ENCODE measurements around the gene RDM1. TPM values are rescaled to one million over a fixed set of nuclear protein-coding genes. Genes with fewer than 3 reads are reported as not detected.

RDM1 gene, protein sequence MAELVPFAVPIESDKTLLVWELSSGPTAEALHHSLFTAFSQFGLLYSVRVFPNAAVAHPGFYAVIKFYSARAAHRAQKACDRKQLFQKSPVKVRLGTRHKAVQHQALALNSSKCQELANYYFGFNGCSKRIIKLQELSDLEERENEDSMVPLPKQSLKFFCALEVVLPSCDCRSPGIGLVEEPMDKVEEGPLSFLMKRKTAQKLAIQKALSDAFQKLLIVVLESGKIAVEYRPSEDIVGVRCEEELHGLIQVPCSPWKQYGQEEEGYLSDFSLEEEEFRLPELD
- total RNA-seq, result under 1 TPM in 1 of 6 donors, not detected in 5; 0.31 TPM
- polyA plus RNA-seq, result not detected

DNA sequence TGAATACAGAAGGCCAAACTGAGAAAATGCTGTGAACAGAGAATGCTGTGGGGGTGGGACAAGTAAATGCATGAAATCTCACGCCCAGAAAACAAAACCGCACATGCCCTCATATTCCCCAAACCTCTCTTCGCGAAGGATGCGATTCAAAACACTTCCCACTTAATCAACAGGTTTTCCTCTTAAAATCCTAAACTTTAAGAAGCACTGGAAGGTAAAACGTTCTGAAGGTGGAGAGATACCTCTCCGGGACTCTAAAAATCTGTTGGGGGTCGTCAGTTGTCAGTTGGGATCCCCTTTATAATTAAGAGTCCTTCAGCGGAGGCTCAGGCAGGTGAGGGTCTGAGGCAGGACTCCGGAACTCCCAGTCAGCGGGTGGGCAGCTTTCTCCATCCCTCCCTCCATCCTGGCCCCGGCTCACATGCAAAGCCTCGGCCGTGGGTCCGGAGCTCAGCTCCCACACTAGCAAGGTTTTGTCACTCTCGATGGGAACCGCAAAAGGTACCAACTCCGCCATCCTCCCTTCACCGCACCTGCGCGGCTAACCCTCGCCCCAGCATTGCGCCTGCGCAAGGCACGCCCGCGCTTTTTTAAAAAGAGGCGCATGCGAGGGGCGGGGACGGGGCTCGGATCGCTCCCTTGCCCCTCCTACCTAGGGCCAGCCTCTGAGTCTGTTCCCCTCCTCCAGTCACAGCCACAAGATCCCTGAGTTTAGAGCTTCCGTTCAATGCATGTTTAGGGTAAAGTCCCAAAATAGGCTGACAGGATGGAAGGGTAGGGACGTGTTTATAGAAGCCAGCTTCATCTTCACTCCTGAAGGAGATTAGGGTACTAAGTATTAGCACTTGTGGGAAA, at the start of gene RDM1:
Gene RDM1, minus strand, starts transcription at position 563 of the 855 bp plus-strand sequence. Its CDS starts 46 bp downstream, at position 517.
- Histone ChIP-seq H3K27me3 (no peaks in the 10 kb centered on the region), H3K4me3 (peak within 1 kb of the TSS in 3 of 4 donors; percentile 22 to 43 (median 26)), H3K36me3 (no peaks in the 10 kb centered on the region), H3K9me3 (no peaks in the 10 kb centered on the region), H3K27ac (no peak within 1 kb of the TSS), H3K4me1 (peaks cover 0 to 4% (median 0%) of the 10 kb centered on the region in 3 donors)
- DNase-seq (peak; percentile 15 to 75 (median 43)), FAIRE-seq (no peak), ATAC-seq (peak; percentile 64 to 96 (median 84))
- intact Hi-C loops (cut with DNase I), result no loop called here
- TF ChIP-seq, protein P1, sequence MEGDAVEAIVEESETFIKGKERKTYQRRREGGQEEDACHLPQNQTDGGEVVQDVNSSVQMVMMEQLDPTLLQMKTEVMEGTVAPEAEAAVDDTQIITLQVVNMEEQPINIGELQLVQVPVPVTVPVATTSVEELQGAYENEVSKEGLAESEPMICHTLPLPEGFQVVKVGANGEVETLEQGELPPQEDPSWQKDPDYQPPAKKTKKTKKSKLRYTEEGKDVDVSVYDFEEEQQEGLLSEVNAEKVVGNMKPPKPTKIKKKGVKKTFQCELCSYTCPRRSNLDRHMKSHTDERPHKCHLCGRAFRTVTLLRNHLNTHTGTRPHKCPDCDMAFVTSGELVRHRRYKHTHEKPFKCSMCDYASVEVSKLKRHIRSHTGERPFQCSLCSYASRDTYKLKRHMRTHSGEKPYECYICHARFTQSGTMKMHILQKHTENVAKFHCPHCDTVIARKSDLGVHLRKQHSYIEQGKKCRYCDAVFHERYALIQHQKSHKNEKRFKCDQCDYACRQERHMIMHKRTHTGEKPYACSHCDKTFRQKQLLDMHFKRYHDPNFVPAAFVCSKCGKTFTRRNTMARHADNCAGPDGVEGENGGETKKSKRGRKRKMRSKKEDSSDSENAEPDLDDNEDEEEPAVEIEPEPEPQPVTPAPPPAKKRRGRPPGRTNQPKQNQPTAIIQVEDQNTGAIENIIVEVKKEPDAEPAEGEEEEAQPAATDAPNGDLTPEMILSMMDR (IDR thresholded peaks at IDR 0.05), result no peak
- WGBS, 2 donors, result 2 to 3% methylated on average over 35 of the region's 35 CpGs

DNA sequence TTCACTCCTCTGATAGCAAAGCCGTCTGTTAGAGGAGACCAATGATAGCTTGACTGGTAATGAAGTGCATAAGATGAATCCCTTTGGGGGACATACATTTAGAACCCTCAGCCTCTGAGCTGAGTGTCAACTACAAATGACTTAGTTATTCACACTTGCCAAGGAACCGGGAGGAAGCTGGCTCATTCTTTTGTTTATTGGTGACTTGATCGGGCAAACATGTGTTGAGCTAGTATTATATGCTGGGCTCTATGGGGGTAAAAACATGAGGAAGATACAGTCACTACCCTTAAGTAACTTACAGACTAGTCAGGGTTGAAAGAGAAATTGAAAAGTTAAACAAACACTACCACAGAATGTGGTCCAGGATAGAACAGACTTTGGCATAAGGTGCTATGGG, 47.8 kb upstream of the RDM1 start:
- no peak overlapping the region for H3K4me3 ChIP-seq
- WGBS, 2 donors, result 74 to 78% methylated on average over 3 of the region's 3 CpGs
- no peak for FAIRE-seq

DNA sequence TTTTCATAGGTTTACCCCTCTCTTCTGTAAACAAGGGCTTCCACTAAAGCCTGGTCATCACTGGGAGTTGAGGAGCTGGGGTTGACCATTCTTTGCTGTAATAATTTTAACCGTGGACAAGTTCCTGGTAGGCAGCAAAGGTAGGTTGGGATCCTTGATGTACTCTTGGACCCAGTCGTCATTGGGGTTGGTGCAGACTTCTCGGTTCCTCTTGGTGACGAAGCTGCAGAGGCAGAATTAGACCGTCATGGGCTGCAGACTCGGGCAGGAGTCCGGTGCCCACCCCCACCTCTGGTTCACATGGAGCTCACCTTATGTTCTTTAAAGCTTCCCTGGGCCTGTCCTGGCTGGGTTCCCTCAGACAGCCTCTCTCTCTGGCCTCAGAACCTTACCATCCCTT, 46.9 kb upstream of the RDM1 start:
- DNase-seq (no peak), FAIRE-seq (no peak), ATAC-seq (no peak)
- no peaks in the 10 kb centered on the region for H3K9me3 ChIP-seq
- H3K4me3 ChIP-seq, result no peak overlapping the region
- no peak overlapping the region for H3K27ac ChIP-seq
- TF ChIP-seq, protein P1 (IDR thresholded peaks at IDR 0.05), result no peak
- H3K4me1 ChIP-seq, result peaks cover 0 to 10% (median 7%) of the 10 kb centered on the region in 3 donors
- intact Hi-C loops (cut with DNase I), result loop anchor here in 1 of 3 donors (10.0 kb wide), 1 partner anchor 87 kb away; the partner anchor contains the start of gene CCL18
- WGBS, 2 donors, result 81 to 92% methylated on average over 7 of the region's 7 CpGs
- H3K27me3 ChIP-seq, result no peaks in the 10 kb centered on the region
- H3K36me3 ChIP-seq, result no peaks in the 10 kb centered on the region

More for the DNA sequence above, 47.8 kb upstream of the RDM1 start:
- Histone ChIP-seq H3K27me3 (no peaks in the 10 kb centered on the region), H3K4me1 (peaks cover 0 to 6% (median 5%) of the 10 kb centered on the region in 3 donors), H3K9me3 (no peaks in the 10 kb centered on the region), H3K36me3 (no peaks in the 10 kb centered on the region), H3K27ac (no peak overlapping the region)
- intact Hi-C loops (cut with DNase I), result loop anchor here in 1 of 3 donors (10.0 kb wide), 1 partner anchor 86 kb away; the partner anchor contains the start of gene CCL18
- ATAC-seq (no peak), DNase-seq (no peak)
- TF ChIP-seq, protein P1 (IDR thresholded peaks at IDR 0.05), result no peak

DNA sequence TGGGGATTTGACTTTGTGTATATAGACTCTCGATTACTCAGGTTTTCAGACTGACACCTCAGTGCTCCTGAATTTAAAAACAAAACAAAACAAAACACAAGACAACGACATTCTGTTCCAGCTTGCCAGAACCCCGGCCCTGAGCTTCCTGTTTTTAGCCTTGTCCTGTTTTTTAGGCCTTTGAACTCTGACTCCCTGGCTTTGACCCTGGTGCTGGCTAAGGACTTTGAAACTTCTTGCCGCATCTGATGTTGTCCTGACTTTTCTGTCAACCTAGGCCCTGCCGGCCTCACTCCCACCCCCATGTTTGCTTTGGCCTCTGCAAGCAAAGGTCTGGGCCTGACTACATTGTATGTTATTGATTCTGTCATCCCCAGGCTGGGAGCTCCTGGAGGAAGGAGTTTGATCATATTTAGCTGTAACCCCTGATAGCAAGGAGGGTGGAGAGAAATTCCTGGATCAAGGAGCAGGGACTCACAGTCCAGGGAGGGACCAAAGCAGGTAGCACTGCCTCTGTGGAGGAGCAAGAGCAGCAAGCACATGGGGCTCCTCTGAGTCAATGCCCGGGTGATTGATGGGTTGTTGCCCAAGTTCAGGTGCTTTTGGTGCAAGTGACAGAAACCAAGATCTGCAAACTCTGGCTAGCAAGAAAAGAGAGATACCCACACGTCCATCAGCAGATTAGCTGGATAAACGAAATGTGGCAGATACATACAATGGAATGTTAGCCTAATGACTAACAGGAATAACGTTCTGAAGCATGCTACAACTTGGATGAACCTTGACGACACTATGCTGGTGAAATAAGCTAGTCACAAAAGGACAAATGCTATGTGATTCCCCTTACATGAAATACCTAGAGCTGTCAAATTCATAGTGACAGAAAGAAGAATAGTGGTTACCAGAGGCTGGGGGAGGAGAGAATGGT, 43.0 kb upstream of the RDM1 start:
- H3K27me3 ChIP-seq, result no peaks in the 10 kb centered on the region
- ATAC-seq (peak; percentile 55 to 82 (median 74)), DNase-seq (peak in 4 of 6 donors; percentile 32 to 55 (median 32)), FAIRE-seq (no peak)
- no peaks in the 10 kb centered on the region for H3K9me3 ChIP-seq
- intact Hi-C loops (cut with DNase I), result loop anchor here in 2 of 3 donors (5.0 to 10.0 kb wide), 3 partner anchors 91 to 174 kb away; partner anchors contain the start of gene CCL18 (in 1 of the 2)
- H3K27ac ChIP-seq, result no peak overlapping the region
- H3K4me1 ChIP-seq, result peaks cover 0 to 10% (median 7%) of the 10 kb centered on the region in 3 donors
- no peaks in the 10 kb centered on the region for H3K36me3 ChIP-seq
- WGBS, 2 donors, result 31 to 35% methylated on average over 10 of the region's 10 CpGs
- no peak overlapping the region for H3K4me3 ChIP-seq
- TF ChIP-seq, protein P1 (IDR thresholded peaks at IDR 0.05), result no peak

Measured in pancreas (tissue), 10 donors.